Keratinocyte (primary cell): ENCODE data around the gene RPS3A. TPM values are rescaled to one million over a fixed set of nuclear protein-coding genes. Genes with fewer than 3 reads are reported as not detected.
"Not testable (repeated sequence)": the region's sequence is repeated elsewhere in the genome, so short reads cannot be mapped to it uniquely, and the experiment has no call there.

Source experiments
- DNase-seq: peaks from one replicate; pipeline ENCODE4 v3.0.0-alpha.2; 2011; ENCODE audit warnings: low read depth, missing footprints, low spot score
- FAIRE-seq: peaks from 2 replicates; lab custom pipeline; 2011; peaks lifted over from hg19 to GRCh38; lab: Jason Lieb, UNC
- H2AFZ ChIP-seq: 2 replicates; pipeline ENCODE4 v1.6.0; 2012; ENCODE audit warnings: low read length, control low read depth, inconsistent platforms; ENCODE audit not compliant: control insufficient read depth
- H3K27ac ChIP-seq: 2 replicates; pipeline ENCODE4 v1.5.1; 2011; ENCODE audit warnings: low read length; ENCODE audit not compliant: control insufficient read depth, insufficient read depth
- H3K27me3 ChIP-seq: 3 replicates; pipeline ENCODE4 v1.6.0; 2011; ENCODE audit warnings: low read length; ENCODE audit not compliant: control insufficient read depth, insufficient read depth; ENCODE audit errors: extremely low read depth
- H3K36me3 ChIP-seq, 2 experiments: 2 replicates in 1 of 2; 3 replicates in 1 of 2; pipeline ENCODE4 v1.5.1; 2011; ENCODE audit warnings: low read length in 2 of 2, mild to moderate bottlenecking in 1 of 2; ENCODE audit not compliant: control insufficient read depth in 2 of 2, insufficient read depth in 2 of 2; ENCODE audit errors: extremely low read depth in 1 of 2
- H3K4me1 ChIP-seq: 3 replicates; pipeline ENCODE4 v1.5.1; 2011; ENCODE audit warnings: low read length; ENCODE audit not compliant: control insufficient read depth, insufficient read depth; ENCODE audit errors: extremely low read depth
- H3K4me2 ChIP-seq: 3 replicates; pipeline ENCODE4 v1.6.0; 2011; ENCODE audit warnings: low read depth, low read length; ENCODE audit not compliant: control insufficient read depth, insufficient read depth; ENCODE audit errors: extremely low read depth
- H3K4me3 ChIP-seq, 3 experiments: fragments of 200-600 bp in 1 of 3; sonication (generic) in 1 of 3; 2 replicates in 2 of 3; 3 replicates in 1 of 3; pipeline ENCODE4 v1.5.1; 2011 to 2016; ENCODE audit warnings: low read length in 3 of 3, mild to moderate bottlenecking in 3 of 3, control low read depth in 2 of 3, inconsistent platforms in 1 of 3, low read depth in 1 of 3, mixed read lengths in 1 of 3, mixed run types in 1 of 3, moderate library complexity in 1 of 3; ENCODE audit not compliant: control insufficient read depth in 2 of 3, insufficient read depth in 2 of 3; ENCODE audit errors: extremely low read depth in 1 of 3
- H3K79me2 ChIP-seq: 2 replicates; pipeline ENCODE4 v1.6.0; 2012; ENCODE audit warnings: low read length; ENCODE audit not compliant: control insufficient read depth, insufficient read depth
- H3K9ac ChIP-seq: 3 replicates; pipeline ENCODE4 v1.6.0; 2011; ENCODE audit warnings: low read length; ENCODE audit not compliant: control insufficient read depth, insufficient read depth; ENCODE audit errors: extremely low read depth
- H3K9me1 ChIP-seq: 3 replicates; pipeline ENCODE4 v1.6.0; 2011; ENCODE audit warnings: low read length; ENCODE audit not compliant: control insufficient read depth, insufficient read depth; ENCODE audit errors: extremely low read depth
- H3K9me3 ChIP-seq: 2 replicates; pipeline ENCODE4 v1.5.1; 2012; ENCODE audit warnings: low read depth, low read length; ENCODE audit not compliant: control insufficient read depth
- H4K20me1 ChIP-seq: 3 replicates; pipeline ENCODE4 v1.6.0; 2011; ENCODE audit warnings: low read length; ENCODE audit not compliant: control insufficient read depth, insufficient read depth; ENCODE audit errors: extremely low read depth
- EZH2 ChIP-seq: IDR thresholded peaks from one replicate; pipeline ENCODE4 v1.6.1; 2012; ENCODE audit warnings: inconsistent platforms, mild to moderate bottlenecking, low read length, moderate library complexity
- dilution Hi-C: fragments of 300-500 bp; cut with MboI; formaldehyde crosslinking; loops from one replicate; pipeline ENCODE4 v1.7.0; 2020; ENCODE audit warnings: low sequenced_read_pairs; ENCODE audit not compliant: extremely low pct_ligation_motif_present
- polyA plus RNA-seq, 5 experiments: library from polyadenylated mRNA; depleted of rRNA in 3 of 5; stranded (reverse) in 3 of 5; stranded (forward) in 1 of 5; unstranded in 1 of 5; fragments of >200 nt; gene quantifications; 1 replicate in 1 of 5; 2 replicates in 3 of 5; 3 replicates in 1 of 5; pipeline versions ENCODE4 v1.2.1 to v1.2.3, GENCODE V29; 2011 to 2012; ENCODE audit warnings: missing spikeins in 2 of 5, low read depth in 1 of 5, low replicate concordance in 1 of 5
- TF ChIP-seq, protein P1 (sequence below), 3 experiments: IDR thresholded peaks in 1 of 3; conservative IDR thresholded peaks in 1 of 3; optimal IDR thresholded peaks in 1 of 3; 2 replicates in 2 of 3; 3 replicates in 1 of 3; pipeline versions ENCODE3 to v1.5.1; 2011; ENCODE audit warnings: low read length in 3 of 3, mild to moderate bottlenecking in 3 of 3, moderate library complexity in 2 of 3, control low read depth in 1 of 3, inconsistent platforms in 1 of 3; ENCODE audit not compliant: insufficient read depth in 2 of 3; ENCODE audit errors: extremely low read depth in 1 of 3

RPS3A gene
- polyA plus RNA-seq, 1 donor (not counting 4 experiments of a cell fraction or from before 2014, with no cell fraction given): 3,377 TPM

DNA sequence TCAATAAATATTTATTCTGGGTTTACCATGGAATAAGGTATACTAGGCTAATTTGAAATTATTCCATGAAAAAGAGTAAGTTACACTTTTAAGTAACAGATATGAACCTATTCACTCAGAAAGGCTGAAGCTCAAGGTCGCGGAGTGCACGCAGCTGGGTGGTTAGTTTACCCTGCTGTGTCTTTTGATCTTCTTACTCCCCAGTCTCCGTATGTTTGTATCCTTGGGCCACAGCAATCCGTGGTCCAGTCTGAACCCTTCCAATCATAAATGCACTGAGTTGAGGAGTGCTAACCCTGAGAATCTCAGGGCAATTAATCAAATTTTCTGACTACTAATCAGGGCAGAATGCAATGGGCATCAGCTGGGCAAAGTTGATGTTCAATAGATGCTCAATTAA lies 33.9 kb downstream of the RPS3A start:
- dilution Hi-C loops: no loop called here
- no peaks in the 10 kb centered on the region for H3K79me2 ChIP-seq
- H3K27me3 ChIP-seq: no peaks in the 10 kb centered on the region
- TF ChIP-seq, protein P1, sequence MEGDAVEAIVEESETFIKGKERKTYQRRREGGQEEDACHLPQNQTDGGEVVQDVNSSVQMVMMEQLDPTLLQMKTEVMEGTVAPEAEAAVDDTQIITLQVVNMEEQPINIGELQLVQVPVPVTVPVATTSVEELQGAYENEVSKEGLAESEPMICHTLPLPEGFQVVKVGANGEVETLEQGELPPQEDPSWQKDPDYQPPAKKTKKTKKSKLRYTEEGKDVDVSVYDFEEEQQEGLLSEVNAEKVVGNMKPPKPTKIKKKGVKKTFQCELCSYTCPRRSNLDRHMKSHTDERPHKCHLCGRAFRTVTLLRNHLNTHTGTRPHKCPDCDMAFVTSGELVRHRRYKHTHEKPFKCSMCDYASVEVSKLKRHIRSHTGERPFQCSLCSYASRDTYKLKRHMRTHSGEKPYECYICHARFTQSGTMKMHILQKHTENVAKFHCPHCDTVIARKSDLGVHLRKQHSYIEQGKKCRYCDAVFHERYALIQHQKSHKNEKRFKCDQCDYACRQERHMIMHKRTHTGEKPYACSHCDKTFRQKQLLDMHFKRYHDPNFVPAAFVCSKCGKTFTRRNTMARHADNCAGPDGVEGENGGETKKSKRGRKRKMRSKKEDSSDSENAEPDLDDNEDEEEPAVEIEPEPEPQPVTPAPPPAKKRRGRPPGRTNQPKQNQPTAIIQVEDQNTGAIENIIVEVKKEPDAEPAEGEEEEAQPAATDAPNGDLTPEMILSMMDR (optimal IDR thresholded peaks at IDR 0.05 in 1 of 3, IDR thresholded peaks at IDR 0.05 in 1 of 3, conservative IDR thresholded peaks at IDR 0.05 in 1 of 3; ENCODE audit: extremely low read depth in 1 of 3, insufficient read depth in 2 of 3, low read length in 3 of 3): no peak
- no peak for TF ChIP-seq EZH2
- H4K20me1 ChIP-seq: no peaks in the 10 kb centered on the region
- FAIRE-seq (no peak), DNase-seq (no peak)
- H3K27ac ChIP-seq: no peak overlapping the region
- peaks cover 0 to 12% of the 10 kb centered on the region in 2 experiments for H3K36me3 ChIP-seq
- H3K9me3 ChIP-seq: no peaks in the 10 kb centered on the region
- no peak overlapping the region for H3K4me3 ChIP-seq
- no peak overlapping the region for H3K4me2 ChIP-seq
- H3K4me1 ChIP-seq: no peaks in the 10 kb centered on the region
- no peak overlapping the region for H3K9ac ChIP-seq
- H3K9me1 ChIP-seq: no peaks in the 10 kb centered on the region
- H2AFZ ChIP-seq: no peak overlapping the region

DNA sequence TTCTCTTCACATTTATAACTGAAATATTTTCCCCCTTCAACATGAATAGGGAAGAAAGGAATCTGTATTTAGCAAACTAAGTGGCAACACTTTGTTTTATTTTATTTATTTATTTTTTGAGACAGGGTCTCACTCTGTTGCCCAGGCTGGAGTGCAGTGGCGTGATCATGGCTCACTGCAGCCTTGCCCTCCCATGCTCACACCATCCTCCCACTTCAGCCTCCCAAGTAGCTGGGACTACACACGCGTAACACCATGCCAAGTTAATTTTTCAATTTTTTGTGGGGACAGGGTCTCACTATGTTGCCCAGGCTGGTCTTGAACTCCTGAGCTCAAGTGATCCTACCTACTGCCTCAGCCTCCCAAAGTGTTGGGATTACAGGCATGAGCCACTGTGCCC lies 36.6 kb downstream of the RPS3A start:
- H3K9me3 ChIP-seq, H3K79me2 ChIP-seq, H3K27ac ChIP-seq, FAIRE-seq, H3K4me2 ChIP-seq, H3K36me3 ChIP-seq, H3K4me1 ChIP-seq, H4K20me1 ChIP-seq, H2AFZ ChIP-seq, H3K4me3 ChIP-seq, H3K9ac ChIP-seq, H3K9me1 ChIP-seq, dilution Hi-C loops, H3K27me3 ChIP-seq, DNase-seq: not testable (repeated sequence)

DNA sequence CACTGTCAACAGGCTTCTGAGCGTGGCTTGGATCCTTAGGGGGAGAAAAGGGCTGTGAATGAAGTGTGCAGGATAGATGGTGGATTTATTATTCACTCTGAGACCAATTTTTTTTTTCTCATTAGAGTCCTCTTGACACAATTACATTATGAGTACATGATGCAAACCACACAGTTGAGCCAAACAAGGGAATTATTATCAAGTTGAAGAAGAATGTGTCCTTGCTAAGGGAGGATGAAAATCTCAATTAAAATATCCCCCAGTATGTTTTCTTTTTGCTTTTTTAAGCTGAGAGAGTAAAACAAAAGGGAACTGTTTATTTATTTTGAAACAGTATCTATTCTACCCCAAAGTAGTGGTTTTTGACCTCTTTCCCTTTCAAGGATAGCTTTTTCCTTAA lies 40.4 kb downstream of the RPS3A start:
- dilution Hi-C loops: no loop called here

More for the DNA sequence above, 40.4 kb downstream of the RPS3A start:
- Histone ChIP-seq H3K4me2 (no peak overlapping the region), H3K9ac (no peak overlapping the region), H3K27ac (no peak overlapping the region), H3K79me2 (no peaks in the 10 kb centered on the region), H3K4me3 (no peak overlapping the region), H3K9me1 (no peaks in the 10 kb centered on the region), H3K27me3 (no peaks in the 10 kb centered on the region), H3K9me3 (no peaks in the 10 kb centered on the region), H3K4me1 (no peaks in the 10 kb centered on the region), H4K20me1 (no peaks in the 10 kb centered on the region), H2AFZ (no peak overlapping the region), H3K36me3 (peaks cover 9 to 16% of the 10 kb centered on the region in 2 experiments)
- DNase-seq (no peak), FAIRE-seq (no peak)
- no peak for TF ChIP-seq EZH2
- TF ChIP-seq, protein P1 (optimal IDR thresholded peaks at IDR 0.05 in 1 of 3, IDR thresholded peaks at IDR 0.05 in 1 of 3, conservative IDR thresholded peaks at IDR 0.05 in 1 of 3; ENCODE audit: extremely low read depth in 1 of 3, insufficient read depth in 2 of 3, low read length in 3 of 3): no peak
